GM19328 (cell line): Measurements from ENCODE around the gene SIAH1.
"Not testable (repeated sequence)": the region's sequence is repeated elsewhere in the genome, so short reads cannot be mapped to it uniquely, and the experiment has no call there.

Source experiments
- ATAC-seq: cut with Tn5 transposase; IDR thresholded peaks from one replicate; pipeline ENCODE4 v1.9.1; 2021; ENCODE audit warnings: mild to moderate bottlenecking, moderate library complexity; ENCODE audit not compliant: unreplicated experiment

Gene SIAH1

DNA sequence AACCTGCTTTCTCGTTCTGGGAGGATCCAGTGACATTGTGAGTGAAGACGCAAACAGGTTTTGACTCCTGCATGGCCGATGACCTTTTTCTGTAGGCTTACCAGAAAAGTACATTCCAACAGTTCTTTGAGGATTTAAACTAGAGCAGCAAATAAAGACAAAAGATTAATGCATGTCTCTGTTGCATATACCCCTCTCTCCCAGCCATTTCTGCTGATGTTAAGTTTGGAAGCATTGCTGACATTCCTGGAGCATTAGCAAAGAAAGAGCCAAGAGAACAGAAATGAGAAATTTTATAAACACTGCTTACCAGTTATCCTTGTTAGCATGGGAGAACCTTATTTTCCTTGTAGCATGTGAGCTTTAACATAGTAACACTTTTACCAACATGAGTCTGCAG, 49.3 kb downstream of the SIAH1 start:
- ATAC-seq = no peak

DNA sequence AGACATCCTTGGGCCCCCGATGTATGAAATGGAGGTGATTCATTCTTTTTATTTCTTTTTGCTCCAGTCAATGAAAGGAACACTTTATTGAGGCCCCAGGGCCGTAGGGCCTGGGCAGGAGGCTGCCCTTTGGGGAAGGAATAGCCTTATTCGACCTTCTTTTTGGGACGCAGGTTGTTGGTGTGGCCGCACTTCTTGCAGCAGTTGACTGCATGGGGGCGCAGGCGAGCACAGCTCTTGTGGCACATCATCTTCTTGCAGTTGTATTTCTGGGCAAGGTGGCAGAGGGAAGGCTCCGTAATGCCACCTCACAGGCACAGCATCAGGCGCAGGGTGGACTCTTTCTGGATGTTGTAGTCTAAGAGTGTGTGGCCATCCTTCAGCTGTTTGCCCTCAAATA, 50.9 kb downstream of the SIAH1 start:
- no peak for ATAC-seq

DNA sequence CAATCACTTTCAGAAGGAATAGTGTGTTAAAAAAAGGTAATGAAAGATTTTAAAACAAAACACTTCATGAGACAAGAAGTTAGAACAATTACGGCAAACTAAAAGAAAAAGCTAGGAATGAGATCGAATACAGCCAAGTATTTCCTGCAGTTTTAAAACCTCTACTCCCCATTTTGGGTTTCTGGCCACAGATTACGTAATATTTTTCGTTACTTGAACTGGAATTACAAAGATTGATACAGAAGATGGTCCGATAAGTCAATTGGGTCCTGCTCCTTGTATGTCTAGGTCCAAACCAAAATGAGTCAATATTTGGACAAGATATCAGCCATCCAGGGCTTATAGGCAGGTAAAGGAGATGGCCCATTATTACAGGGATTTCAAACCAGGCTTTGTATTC, 52.2 kb downstream of the SIAH1 start:
- ATAC-seq = no peak

DNA sequence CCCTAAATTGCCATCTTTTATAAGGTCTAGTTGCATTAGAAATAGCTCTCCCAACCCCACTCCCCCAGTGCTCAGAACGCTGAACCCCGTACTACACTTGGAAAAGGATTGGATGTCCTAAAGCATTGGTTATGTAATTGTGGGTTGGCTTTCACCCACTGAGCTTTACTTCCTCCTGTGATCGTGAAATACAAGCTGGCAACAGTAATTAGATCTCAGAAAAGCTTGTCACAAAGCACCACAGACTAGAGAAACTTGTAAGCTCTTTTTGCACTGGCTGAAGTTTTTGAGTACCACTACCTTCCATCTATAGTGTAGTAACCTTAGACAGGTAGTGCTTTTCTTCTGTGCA, 54.4 kb downstream of the SIAH1 start:
- no peak for ATAC-seq

DNA sequence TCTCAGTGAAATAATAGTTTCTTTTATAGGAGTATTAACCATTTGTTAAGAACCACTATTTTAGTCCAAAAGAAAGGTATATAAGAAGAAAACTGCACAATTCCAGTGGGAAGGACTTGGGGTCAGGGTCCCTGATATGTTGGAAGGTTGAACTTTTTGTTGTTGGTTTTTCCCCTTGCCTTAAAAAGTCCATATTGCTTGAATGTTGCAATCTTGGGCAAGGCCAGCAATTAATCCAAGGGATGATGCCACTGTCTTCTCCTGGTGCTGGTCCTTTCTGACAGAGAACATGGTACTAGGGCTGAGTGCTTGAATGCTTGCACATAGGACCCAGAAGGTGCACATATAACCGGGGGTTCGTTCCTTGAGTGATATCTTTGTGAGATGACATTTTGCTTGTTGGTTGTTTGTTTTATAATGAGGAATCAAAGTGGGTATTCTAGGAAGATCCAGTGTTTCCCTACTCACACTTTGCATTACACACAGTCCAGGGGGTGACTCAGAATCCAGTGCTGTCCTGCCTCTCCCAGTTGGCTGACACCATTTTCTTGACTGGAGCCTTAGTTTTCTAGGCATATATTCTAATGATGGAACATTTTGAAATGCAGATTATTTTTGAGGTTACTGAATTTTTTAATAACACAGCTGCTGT, 54.9 kb downstream of the SIAH1 start:
- no peak for ATAC-seq

DNA sequence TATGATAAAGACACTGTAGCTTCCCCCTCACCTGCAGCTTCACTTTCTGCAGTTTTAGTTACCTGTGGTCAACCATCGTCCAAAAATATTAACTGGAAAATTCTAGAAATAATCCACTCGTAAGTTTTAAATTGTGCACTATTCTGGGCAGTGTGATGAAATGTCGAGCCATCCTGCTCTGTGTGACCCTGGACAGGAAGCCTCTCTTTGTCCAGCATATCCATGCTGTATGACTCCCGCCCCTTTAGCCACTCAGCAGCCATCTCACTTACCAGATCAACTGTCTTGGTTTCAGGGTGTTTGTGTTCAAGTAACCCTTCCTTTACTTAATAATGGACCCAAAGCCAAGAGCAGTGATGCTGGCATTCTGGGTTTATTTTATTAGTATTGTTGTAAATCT, 56.1 kb downstream of the SIAH1 start:
- no peak for ATAC-seq

DNA sequence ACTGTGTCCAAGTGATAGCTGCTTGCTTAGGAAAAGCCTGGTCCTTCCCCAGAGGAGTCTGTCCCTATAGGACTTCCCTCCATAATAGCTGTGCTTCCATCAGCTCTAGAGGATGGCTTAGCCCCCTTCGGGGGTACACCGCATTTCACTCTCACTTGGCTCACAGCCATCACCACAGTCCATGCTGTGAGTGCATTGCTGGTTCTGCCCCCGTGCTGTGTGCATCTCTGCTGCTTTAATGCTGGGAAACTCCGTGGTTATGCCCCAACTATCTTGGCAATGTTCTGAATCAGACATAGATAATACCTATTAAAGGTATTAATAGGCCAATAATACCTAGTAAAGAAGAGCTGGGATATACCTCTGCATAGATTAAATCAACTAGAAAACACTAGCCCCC, 58.3 kb downstream of the SIAH1 start:
- no peak for ATAC-seq

DNA sequence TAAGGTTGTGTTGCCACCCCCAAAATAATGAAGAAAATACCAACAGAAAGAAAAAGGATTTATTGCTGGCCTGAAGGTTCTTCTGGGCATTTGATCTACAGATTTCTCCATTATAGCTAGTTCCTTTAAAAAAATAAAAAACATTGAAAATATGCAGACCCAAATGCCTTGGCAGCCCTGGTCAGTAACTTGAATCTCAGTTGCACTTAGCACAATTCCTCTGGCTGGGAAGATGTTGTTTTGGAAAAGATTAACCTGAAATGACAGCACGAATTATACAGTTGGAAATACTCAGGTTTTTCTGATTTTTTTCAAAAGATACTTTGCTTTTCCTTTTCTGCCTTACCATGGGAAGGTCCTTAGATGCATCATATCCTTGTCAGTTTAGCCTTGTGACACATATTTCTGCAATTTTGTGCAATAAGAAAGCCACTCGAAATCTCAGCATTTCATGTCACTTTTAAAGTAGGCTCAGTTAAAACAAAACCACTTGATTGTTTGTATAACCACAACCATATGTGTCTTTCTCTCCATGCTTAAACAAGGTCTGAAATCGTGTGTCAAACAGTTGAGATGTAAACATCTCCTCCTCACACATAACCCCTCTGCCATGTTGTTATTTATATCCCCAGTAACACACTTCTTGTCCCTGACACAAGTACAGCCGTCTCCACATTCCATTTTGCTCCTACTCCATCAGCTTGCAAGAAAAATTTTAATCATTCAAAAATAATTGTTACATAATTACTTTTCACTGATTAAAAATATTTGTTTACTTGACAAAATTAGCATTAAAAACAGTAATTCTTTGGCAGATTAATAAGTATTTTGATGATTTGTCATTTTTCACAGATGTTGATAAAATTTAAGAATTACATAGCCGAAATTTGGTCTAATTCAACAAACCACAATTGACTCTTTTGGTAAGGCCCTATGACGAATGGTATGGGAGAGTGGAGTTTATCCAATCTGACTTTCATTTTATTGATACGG, 61.1 kb downstream of the SIAH1 start:
- ATAC-seq = no peak

DNA sequence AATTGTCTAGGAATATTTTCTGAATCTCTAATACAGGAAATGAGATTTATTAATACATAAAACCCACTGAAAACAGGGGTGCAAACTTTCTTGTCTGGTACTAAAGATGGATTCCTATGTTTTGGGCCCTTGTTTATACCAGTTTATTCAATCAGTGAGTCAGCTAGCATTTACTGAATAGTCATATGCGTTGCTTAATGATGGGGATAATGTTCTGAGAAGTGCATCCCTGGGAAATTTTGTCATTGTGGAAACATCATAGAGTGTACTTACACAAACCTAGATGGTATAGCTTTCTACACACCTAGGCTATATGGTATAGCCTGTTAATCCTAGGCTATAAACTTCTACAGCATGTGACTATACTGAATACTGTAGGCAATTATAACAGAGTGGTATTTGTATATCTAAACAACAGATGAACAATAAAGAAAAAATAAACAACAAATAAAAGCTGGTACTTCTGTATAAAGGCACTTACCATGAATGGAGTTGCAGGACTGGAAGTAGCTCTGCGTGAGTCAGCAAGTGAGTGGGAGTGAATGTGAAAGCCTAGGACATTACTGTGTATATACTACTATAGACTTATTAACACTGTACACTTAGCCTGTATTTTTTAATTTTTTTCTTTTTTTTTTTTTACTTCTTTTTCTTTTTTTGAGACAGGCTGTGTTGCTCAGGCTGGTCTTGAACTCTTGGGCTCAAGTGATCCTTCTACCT, 63.7 kb downstream of the SIAH1 start:
- no peak for ATAC-seq

DNA sequence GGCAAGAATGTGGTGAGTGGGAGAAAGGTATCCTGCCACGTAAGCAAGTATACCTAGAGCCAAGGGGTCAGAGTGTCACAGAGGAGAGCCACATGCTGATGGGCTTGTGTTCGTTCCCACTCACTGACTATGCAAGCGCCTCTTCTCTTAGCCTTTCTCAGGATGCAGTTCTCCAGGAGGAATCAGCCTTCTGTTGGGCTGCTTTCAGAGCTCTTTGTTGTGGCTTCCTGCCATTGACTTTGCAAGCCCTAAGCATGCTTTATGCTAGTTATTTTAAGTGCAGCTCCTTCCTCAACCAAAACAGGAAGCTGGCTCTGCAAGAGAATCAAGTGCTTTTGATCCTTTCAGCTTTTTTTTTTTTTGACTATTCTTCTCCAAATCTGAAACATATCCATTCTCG, 66.6 kb downstream of the SIAH1 start:
- ATAC-seq = no peak

DNA sequence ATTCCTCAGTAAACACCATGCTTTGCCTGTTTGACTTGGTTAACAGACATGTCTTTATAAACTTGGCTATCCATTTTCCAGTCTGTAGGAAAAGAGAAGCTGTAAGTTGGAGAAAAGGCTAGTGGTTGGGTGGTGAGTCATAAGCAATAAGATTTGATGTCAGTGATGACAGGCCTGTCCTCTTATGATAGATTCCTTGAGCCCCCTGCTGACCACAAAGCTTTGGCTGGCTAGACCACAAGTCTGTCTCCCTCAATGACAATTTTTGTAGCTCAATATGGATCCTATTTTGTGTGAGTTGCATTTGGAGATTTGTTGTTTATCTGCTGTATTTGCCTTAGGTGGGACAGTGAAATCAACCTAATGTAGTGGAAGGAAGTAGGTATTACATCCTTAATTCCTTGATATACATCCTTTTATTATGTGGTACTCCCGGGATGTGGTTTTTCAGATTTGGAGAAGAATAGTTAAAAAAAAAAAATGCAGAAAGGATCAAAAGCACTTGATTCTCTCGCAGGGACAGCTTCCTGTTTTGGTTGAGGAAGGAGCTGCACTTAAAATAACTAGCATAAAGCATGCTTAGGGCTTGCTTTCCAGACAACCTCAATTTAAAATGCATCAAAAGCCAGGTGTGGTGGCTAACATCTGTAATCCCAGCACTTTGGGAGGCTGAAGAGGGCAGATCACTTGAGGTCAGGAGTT, 67.4 kb downstream of the SIAH1 start:
- ATAC-seq = no peak

DNA sequence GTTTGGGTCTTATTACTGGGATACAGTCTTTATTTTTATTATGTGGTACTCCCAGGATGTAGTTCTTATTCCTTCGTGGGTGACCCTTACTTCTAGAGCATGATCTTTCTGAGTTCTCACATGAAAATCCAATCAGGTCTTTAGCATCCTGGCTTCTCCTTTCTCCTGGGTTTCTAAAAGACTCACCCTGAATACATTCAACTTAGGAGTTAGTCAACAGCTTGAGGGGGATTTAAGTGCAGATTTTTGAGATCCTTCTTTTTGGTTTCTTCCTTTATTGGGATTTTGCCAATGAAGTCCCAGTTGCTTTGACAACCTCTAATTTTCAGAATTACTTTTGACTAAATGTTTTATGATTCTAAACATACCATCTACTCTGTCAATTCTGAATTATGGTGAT, 68.2 kb downstream of the SIAH1 start:
- ATAC-seq = no peak

DNA sequence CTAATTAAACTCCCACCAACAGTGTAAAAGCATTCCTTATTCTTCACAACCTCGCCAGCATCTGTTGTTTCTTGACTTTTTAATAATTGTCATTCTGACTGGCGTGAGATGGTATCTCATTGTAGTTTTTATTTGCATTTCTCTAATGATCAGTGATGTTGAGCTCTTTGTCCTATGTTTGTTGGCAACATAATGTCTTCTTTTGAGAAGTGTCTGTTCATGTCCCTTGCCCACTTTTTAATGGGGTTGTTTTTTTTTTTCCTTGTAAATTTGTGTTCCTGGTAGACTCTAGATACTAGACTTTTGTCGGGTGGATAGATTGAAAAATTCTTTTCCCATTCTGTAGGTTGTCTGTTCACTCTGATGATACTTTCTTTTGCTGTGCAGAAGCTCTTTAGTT, 71.3 kb downstream of the SIAH1 start:
- ATAC-seq = not testable (repeated sequence)

DNA sequence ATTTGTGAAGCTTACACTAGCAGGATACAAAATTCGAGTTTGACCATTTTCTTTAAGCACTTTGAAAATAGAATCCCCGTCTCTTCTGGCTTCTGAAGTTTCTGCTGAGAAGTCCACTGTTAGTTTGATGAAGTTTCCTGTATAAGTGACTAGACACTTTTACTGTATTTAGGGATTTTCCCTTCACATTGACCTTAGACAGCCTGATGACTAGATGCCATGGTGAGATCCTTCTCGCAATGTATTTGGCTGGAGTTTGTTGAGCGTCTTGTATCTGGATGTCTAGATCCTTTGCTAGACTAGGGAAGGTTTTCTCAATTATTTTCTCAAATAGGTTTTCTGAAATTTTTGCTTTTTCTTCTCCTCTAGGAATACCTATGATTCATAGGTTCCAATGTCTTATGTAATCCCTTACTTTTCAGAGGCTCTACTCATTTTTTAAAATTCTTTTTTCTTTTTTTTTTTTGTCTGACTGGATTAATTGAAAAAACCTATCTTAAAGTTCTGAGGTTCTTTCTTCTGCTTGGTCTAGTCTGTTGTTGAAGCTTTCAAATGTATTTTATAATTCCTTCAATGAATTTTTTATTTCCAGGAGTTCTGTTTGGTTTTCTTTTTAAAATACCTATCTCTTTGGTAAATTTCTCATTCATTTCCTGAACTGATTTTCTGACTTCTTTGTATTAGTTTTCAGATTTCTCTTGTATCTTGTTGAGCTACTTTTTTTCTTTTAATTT, 74.1 kb downstream of the SIAH1 start:
- ATAC-seq = no peak
